PC-9 (cell line): Measurements from ENCODE around the gene CNKSR3.

Source experiments
- CTCF ChIP-seq: fragments of 200-600 bp; sonication (generic); conservative IDR thresholded peaks from 2 replicates; pipeline ENCODE4 v1.6.1; 2017; ENCODE audit warnings: mixed run types, antibody characterized with exemption, mild to moderate bottlenecking, moderate library complexity
- EZH2 ChIP-seq: fragments of 200-600 bp; sonication (generic); IDR thresholded peaks from 2 replicates; pipeline ENCODE4 v1.8.0; 2017; ENCODE audit warnings: antibody characterized with exemption, low read depth

DNA sequence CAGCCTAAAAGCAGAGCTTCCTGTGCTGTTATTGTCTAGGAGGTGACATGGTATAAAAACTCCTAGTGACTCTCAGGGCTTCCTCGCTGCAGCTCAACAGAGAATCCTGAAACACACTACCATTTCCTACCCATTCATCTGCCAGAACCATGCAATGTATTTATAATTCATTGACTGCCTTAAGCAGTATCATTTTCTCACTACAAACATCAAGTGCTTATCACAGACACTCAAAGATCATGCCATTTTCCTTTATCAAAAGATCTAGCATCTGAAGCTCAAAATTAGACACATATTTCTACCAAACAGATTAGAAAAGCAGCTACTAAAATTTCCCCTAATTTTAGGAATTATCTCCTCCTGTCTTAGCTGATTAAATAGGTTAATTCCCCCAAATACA is 83.5 kb downstream of the CNKSR3 start:
- TF ChIP-seq CTCF (no peak), EZH2 (no peak)
